HS-5 (cell line): ENCODE data around the gene SIAH2.

Source experiments
- DNase-seq: peaks from one replicate; pipeline ENCODE4 v3.0.0-alpha.2; 2012; ENCODE audit warnings: low read depth

SIAH2 gene

GRCh38 chr3:150747886-150748683 is 14.9 kb downstream of the SIAH2 start:
- DNase-seq = no peak

- no peak for DNase-seq
These were observed 16.0 kb downstream of the SIAH2 start for GRCh38 chr3:150746791-150747590.

GRCh38 chr3:150745832-150746231 is 17.1 kb downstream of the SIAH2 start:
- no peak for DNase-seq

- no peak for DNase-seq
These were observed 18.1 kb downstream of the SIAH2 start for GRCh38 chr3:150744919-150745211.

DNA sequence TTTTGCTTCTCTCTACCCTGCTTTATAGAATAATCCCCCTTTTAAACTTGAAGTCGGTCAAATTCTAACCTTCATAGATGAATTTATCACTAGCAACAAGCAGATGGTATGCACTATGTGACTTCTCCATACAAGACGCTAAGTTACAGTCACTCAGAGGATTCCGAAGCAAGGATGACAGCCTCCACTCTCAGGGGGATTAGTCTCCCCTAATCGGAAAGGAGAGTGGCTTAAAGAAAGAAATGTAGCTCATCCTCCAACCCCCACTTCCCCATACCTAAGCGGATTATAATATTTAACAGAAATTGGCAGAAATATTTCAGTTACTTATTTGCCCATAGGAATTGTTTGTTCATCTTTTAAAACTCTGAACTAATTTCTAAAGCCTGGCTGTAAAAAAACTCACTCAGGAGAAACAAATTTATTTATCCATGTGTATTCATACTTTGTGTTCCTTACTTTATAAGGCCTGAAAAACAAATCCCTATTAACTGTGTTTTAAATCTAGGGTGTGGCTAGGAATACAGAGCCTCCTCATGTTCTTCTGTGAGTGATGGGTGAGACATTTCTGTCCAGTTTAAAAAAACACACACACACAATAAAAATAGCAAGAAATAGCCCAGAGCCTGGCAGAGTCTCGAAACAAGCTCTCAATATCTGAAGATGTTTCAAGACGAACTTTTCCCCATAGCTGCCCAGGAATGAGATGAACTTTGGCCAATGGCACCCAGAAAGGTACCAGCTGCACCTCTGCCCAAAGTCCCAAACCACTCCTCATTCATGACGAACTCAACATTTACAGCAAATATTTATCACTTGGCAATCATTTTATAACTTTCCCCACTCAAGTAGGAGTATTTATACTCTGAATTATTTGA is 18.7 kb downstream of the SIAH2 start:
- no peak for DNase-seq

- no peak for DNase-seq
These were observed 19.5 kb downstream of the SIAH2 start for GRCh38 chr3:150743508-150743907.

DNA sequence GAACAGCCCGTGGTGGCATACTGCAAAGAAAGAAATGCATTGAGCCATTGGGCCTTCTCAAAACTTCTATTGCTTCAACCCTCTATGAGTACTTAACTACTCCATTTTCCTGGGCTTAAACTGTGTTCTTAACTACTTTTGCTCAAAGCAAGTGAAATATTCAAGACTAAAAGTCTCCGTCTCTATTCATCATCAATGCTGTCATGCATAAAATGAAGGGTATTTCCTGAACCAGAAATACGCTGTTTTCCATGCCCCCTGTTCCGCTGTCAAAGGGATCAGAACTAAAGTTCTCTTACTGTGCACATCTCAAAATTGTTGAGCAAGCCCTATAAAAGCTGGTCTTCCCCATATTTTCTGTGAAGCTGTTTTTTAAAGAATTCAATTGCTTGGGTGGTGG is 20.3 kb downstream of the SIAH2 start:
- DNase-seq = no peak

- DNase-seq = no peak
These were observed 20.8 kb downstream of the SIAH2 start for GRCh38 chr3:150742141-150742523.

- DNase-seq = no peak
These were observed 21.4 kb downstream of the SIAH2 start for GRCh38 chr3:150741497-150742140.

GRCh38 chr3:150740733-150741496 is 22.1 kb downstream of the SIAH2 start:
- no peak for DNase-seq

DNA sequence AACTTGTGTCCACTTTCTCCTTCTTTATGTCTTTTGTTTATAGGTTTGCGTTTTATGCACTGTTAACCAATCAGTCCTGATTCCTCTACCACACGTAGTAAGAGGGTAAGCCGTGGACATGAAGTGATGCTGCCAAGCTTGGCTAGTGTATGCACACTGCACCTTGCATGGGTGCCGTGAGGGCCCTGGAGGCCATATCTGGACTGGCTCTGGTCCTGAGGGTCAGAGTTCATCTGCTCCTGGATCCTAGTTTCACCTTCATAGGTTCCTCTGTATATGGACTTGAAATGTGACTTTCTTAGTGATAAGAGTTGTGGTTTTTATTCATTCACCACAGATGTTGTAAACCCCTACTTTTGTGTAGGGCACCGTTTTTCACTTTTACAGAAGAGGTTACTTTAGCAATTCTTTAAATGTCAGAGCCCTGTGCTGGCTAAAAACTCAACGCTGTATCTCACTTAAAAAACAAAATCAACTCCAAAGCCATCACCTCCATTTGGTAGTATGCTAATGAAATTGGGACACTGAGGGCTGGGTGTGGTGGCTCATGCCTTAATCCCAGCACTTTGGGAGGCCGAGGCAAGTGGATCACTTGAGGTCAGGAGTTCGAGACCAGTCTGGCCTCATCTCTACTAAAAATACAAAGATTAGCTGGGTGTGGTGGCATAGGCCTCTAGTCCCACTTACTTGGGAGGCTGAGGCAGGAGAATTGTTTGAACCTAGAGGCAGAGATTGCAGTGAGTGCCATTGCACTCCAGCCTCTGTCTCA is 22.9 kb downstream of the SIAH2 start:
- DNase-seq = no peak

GRCh38 chr3:150739200-150739863 is 23.6 kb downstream of the SIAH2 start:
- no peak for DNase-seq

GRCh38 chr3:150738688-150739087 is 24.3 kb downstream of the SIAH2 start:
- DNase-seq = no peak

DNA sequence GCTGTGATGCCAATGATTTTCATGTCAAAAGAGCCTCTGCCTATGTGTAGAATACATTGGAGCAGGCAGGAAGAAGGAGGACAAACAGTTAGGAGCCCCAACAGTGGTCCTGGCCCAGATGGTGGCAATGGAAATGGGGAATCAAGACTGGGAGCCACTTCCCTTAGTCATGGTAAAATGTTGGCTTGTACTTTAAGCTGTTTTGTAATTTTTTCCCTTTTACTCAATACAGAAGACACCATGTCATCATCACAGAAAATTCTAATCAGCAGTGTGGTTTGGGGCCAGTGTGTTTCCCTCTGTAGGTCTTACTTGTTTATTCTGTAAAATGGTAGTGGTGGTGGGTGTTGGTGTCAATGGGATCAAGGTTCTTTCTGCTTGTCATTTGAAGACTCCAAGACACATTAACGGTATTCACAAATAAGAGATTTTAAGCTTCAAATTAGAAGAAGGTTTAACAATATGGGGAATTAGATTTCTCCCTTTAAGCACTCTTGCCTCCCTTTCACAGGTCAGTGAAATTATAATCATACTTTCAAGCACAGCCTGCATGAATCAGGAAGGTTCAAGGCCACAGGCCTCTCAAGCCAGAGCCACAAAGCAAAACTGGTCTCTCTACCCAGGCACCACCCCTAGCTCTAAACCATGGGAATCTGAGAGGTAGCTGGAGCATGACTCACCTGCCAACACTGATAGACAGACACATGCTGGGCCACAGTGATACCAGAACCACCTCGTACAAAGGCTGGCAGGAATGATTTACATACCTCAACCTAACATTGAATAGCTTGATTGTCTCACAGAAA is 24.9 kb downstream of the SIAH2 start:
- DNase-seq = no peak

- DNase-seq = no peak
These were observed 25.8 kb downstream of the SIAH2 start for GRCh38 chr3:150736903-150737832.

DNA sequence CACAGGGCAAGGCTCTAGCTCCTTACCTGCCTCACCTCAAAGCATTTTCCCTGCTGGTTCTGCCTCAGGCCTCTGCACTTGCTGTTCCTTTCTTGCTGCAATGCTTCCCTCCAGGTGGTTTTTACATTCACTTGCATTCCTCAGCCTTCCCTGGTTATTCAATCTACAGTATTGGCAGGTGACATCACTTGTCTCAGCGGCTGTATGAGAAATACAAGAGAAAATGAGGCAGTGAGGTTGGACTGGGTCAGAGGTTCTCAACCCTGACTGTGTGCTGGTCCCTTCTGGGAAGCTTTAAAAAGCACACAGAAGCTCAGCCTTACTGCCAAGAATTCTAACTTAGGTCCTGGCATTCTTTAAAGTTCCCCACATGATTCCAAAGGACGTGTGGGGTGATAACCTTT is 26.7 kb downstream of the SIAH2 start:
- no peak for DNase-seq

DNA sequence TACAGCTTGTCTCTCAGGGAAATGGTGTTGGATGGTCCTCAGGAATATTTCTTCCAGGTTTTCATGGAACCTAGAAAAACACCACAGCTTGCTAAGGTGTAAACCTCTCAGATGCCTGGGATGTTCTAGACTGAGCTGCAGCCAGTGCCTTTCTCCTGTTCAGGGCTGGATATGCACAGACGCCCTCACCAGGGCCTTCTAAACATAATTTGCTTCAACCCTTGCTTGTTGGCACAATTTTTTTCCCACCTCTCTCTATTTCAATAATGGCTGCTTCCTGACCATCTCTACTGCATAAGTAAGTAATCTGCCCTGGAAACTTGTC is 28.2 kb downstream of the SIAH2 start:
- DNase-seq = no peak
